Panc1 (cell line): ENCODE data around the gene CAPS2.

Experiments used
- CTCF ChIP-seq: fragments of 450-650 bp; IDR thresholded peaks from 2 replicates; pipeline ENCODE4 v1.5.1; 2017; ENCODE audit warnings: mild to moderate bottlenecking
- POLR2AphosphoS5 ChIP-seq: IDR thresholded peaks from 2 replicates; pipeline ENCODE4 v1.6.1; 2012; ENCODE audit warnings: mild to moderate bottlenecking, low read depth, low read length, moderate library complexity
- TF ChIP-seq, protein P1 (sequence below), 2 experiments: IDR thresholded peaks; 2 replicates each; pipeline ENCODE4 v1.6.1; 2011 to 2012; ENCODE audit warnings: low read depth in 2 of 2, control low read depth in 1 of 2, low read length in 1 of 2, mild to moderate bottlenecking in 1 of 2, moderate library complexity in 1 of 2; ENCODE audit not compliant: insufficient read depth in 1 of 2

GRCh38 chr12:75227132-75227531 lies 103.0 kb downstream of the CAPS2 start:
- TF ChIP-seq CTCF (no peak), POLR2AphosphoS5 (no peak)
- TF ChIP-seq, protein P1, sequence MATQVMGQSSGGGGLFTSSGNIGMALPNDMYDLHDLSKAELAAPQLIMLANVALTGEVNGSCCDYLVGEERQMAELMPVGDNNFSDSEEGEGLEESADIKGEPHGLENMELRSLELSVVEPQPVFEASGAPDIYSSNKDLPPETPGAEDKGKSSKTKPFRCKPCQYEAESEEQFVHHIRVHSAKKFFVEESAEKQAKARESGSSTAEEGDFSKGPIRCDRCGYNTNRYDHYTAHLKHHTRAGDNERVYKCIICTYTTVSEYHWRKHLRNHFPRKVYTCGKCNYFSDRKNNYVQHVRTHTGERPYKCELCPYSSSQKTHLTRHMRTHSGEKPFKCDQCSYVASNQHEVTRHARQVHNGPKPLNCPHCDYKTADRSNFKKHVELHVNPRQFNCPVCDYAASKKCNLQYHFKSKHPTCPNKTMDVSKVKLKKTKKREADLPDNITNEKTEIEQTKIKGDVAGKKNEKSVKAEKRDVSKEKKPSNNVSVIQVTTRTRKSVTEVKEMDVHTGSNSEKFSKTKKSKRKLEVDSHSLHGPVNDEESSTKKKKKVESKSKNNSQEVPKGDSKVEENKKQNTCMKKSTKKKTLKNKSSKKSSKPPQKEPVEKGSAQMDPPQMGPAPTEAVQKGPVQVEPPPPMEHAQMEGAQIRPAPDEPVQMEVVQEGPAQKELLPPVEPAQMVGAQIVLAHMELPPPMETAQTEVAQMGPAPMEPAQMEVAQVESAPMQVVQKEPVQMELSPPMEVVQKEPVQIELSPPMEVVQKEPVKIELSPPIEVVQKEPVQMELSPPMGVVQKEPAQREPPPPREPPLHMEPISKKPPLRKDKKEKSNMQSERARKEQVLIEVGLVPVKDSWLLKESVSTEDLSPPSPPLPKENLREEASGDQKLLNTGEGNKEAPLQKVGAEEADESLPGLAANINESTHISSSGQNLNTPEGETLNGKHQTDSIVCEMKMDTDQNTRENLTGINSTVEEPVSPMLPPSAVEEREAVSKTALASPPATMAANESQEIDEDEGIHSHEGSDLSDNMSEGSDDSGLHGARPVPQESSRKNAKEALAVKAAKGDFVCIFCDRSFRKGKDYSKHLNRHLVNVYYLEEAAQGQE (IDR thresholded peaks at IDR 0.05; ENCODE audit: insufficient read depth in 1 of 2, low read depth in 2 of 2, low read length in 1 of 2): no peak
